ENCODE data around the gene EXOC3L4.
A peak's percentile ranks its signal among the peaks of the same experiment; 100 is the strongest.

Gene EXOC3L4

GRCh38 chr14:103093856-103094405 lies 594 bp upstream of the EXOC3L4 start:
- DNase-seq = no peak

- no peak for DNase-seq
Observed at GRCh38 chr14:103095210-103095778, 769 bp downstream of the EXOC3L4 start.

- no peak for DNase-seq
Observed at GRCh38 chr14:103096387-103096786, 1.9 kb downstream of the EXOC3L4 start.

- DNase-seq = no peak
Observed at GRCh38 chr14:103097244-103097993, 2.9 kb downstream of the EXOC3L4 start.

GRCh38 chr14:103097994-103098957 lies 3.8 kb downstream of the EXOC3L4 start:
- no peak for DNase-seq

GRCh38 chr14:103099081-103099732 lies 4.7 kb downstream of the EXOC3L4 start:
- no peak for DNase-seq

- DNase-seq = peak; percentile 20
Observed at GRCh38 chr14:103099733-103100280, 5.3 kb downstream of the EXOC3L4 start.

- peak; percentile 24 for DNase-seq
Observed at GRCh38 chr14:103100281-103101121, 6.0 kb downstream of the EXOC3L4 start.

- no peak for DNase-seq
Observed at GRCh38 chr14:103101257-103101962, 6.9 kb downstream of the EXOC3L4 start.

GRCh38 chr14:103101963-103102688 lies 7.6 kb downstream of the EXOC3L4 start:
- no peak for DNase-seq

GRCh38 chr14:103102689-103103260 lies 8.2 kb downstream of the EXOC3L4 start:
- no peak for DNase-seq

GRCh38 chr14:103103461-103104388 lies 9.2 kb downstream of the EXOC3L4 start:
- DNase-seq = peak; percentile 95

GRCh38 chr14:103104389-103104653 lies 9.8 kb downstream of the EXOC3L4 start:
- DNase-seq = no peak

GRCh38 chr14:103104654-103105452 lies 10.3 kb downstream of the EXOC3L4 start:
- peak; percentile 95 for DNase-seq

- DNase-seq = no peak
Observed at GRCh38 chr14:103105580-103106150, 11.1 kb downstream of the EXOC3L4 start.

GRCh38 chr14:103107455-103107854 lies 12.9 kb downstream of the EXOC3L4 start:
- DNase-seq = no peak

Measured in 8988T (cell line).